WERI-Rb-1 (cell line): ENCODE measurements around the gene NCAPG2.

Source experiments
- DNase-seq: peaks from one replicate; pipeline ENCODE4 v3.0.0-alpha.2; 2020
- H3K27ac ChIP-seq: fragments of 250-450 bp; sonication (Bioruptor Pico); 2 replicates; pipeline ENCODE4 v1.5.1; 2020; ENCODE audit warnings: mild to moderate bottlenecking, moderate library complexity
- H3K27me3 ChIP-seq: fragments of 250-450 bp; sonication (Bioruptor Pico); 2 replicates; pipeline ENCODE4 v1.5.1; 2021; ENCODE audit warnings: mild to moderate bottlenecking, low read depth, moderate library complexity; ENCODE audit not compliant: insufficient read depth, severe bottlenecking
- H3K36me3 ChIP-seq: fragments of 250-450 bp; sonication (Bioruptor Pico); 2 replicates; pipeline ENCODE4 v1.5.1; 2020; ENCODE audit warnings: mild to moderate bottlenecking, moderate library complexity
- H3K4me3 ChIP-seq: 2 replicates; pipeline ENCODE4 v1.5.1; 2011; ENCODE audit warnings: low read depth, mild to moderate bottlenecking, control low read depth, low read length
- H3K9me3 ChIP-seq: fragments of 250-450 bp; sonication (Bioruptor Pico); 2 replicates; pipeline ENCODE4 v1.5.1; 2021; ENCODE audit warnings: mild to moderate bottlenecking, moderate library complexity; ENCODE audit not compliant: severe bottlenecking
- CTCF ChIP-seq: IDR thresholded peaks from 2 replicates; pipeline ENCODE4 v1.5.1; 2011; ENCODE audit warnings: low read depth, mild to moderate bottlenecking, control low read depth, inconsistent platforms, low read length

NCAPG2 gene

DNA sequence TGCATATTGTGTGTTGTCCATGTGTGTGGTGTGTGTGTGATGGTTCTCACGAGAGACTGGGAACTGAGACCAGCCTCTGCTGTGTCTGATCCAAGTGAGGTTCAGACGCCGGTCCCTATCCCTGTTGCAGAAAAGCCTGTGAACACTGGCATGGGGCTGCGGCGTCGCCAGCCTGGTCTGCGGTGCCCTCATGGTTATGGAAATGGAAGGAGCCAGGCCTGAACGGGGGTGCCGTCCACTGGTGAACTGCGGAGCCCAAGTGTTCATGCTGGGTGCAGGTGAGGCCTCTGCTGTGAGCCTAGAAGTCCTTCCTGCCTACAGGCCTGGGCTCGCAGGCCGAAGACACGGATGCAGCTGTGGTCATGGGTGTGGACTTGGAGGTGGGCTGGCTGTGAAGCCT lies 18.7 kb upstream of the NCAPG2 start:
- H3K9me3 ChIP-seq: no peaks in the 10 kb centered on the region
- H3K27me3 ChIP-seq: no peaks in the 10 kb centered on the region
- no peaks in the 10 kb centered on the region for H3K36me3 ChIP-seq
- no peak overlapping the region for H3K27ac ChIP-seq
- no peak for TF ChIP-seq CTCF
- DNase-seq: no peak
- no peak overlapping the region for H3K4me3 ChIP-seq

- no peak for TF ChIP-seq CTCF
Observed at GRCh38 chr7:158722574-158723237, 18.1 kb upstream of the NCAPG2 start.

GRCh38 chr7:158720112-158720511 lies 15.5 kb upstream of the NCAPG2 start:
- H3K27ac ChIP-seq: no peak overlapping the region
- no peak for DNase-seq

More at GRCh38 chr7:158722574-158723237, 18.1 kb upstream of the NCAPG2 start:
- no peak overlapping the region for H3K4me3 ChIP-seq
- no peaks in the 10 kb centered on the region for H3K9me3 ChIP-seq
- no peaks in the 10 kb centered on the region for H3K36me3 ChIP-seq
- H3K27me3 ChIP-seq: no peaks in the 10 kb centered on the region
- H3K27ac ChIP-seq: no peak overlapping the region
- no peak for DNase-seq

GRCh38 chr7:158716802-158717201 lies 12.2 kb upstream of the NCAPG2 start:
- Histone ChIP-seq H3K9me3 (no peaks in the 10 kb centered on the region), H3K36me3 (no peaks in the 10 kb centered on the region), H3K4me3 (no peak overlapping the region), H3K27ac (no peak overlapping the region), H3K27me3 (no peaks in the 10 kb centered on the region)
- no peak for TF ChIP-seq CTCF
- DNase-seq: no peak

More at GRCh38 chr7:158720112-158720511, 15.5 kb upstream of the NCAPG2 start:
- Histone ChIP-seq H3K36me3 (no peaks in the 10 kb centered on the region), H3K9me3 (no peaks in the 10 kb centered on the region), H3K27me3 (no peaks in the 10 kb centered on the region), H3K4me3 (no peak overlapping the region)
- no peak for TF ChIP-seq CTCF

DNA sequence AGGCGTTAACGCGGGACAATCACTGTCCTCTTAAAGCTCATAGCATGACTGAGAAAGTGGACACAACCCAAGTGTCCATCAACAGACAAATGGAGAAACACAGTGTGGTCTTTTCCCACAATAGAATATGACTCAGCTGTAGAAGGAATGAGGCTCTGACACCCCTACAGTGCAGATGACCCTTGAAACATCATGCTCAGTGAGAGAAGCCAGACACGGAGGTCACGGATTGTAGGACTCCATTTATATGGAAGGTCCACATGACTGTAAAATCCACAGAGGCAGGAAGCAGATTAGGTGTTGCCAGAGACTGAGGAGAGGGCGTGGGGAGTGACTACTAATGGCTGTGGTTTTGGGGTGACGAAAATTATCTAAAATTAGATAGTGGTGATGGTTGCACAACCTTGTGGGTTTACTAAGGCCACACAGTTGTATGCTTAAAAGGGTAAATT lies 6.1 kb upstream of the NCAPG2 start:
- Histone ChIP-seq H3K36me3 (no peaks in the 10 kb centered on the region), H3K4me3 (no peak overlapping the region), H3K27me3 (no peaks in the 10 kb centered on the region), H3K9me3 (peaks cover 7% of the 10 kb centered on the region), H3K27ac (no peak overlapping the region)
- DNase-seq: no peak
- no peak for TF ChIP-seq CTCF

- no peaks in the 10 kb centered on the region for H3K27me3 ChIP-seq
- TF ChIP-seq CTCF: no peak
- no peak overlapping the region for H3K4me3 ChIP-seq
- no peak overlapping the region for H3K27ac ChIP-seq
- no peak for DNase-seq
- peaks cover 9% of the 10 kb centered on the region for H3K36me3 ChIP-seq
- peaks cover 7% of the 10 kb centered on the region for H3K9me3 ChIP-seq
Observed at GRCh38 chr7:158707610-158708009, 3.0 kb upstream of the NCAPG2 start.
